NCI-H128 (cell line): Measurements from ENCODE around the gene FRMD1.

Source experiments
- DNase-seq: peaks from one replicate; lab custom pipeline; 2025; ENCODE audit not compliant: unreplicated experiment; lab: John Stamatoyannopoulos, UW

Gene FRMD1

DNA sequence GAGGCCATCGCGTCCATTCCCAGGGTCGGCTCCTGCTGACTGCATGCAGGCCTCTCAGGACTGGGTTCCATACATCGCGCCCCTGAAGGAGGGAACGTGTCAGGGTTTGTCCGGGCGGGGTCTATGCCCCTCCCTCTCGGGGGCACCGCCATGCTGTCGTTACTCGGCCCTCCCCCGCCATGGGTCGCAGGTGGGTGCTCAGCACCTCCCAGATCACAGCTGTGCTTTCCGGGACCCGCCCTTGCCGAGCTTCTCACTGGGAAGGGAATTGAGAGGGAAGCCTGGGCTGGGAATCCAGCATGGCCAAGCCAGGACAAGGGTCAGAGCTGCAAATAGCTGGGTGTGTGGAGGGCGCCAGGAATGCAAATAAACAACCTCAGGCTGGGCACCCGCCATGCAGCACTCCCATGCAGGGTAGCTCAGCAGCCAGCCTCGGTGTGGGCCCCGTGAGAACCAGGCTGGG is at the start of gene FRMD1:
FRMD1 (minus strand) TSS at position 270 of the 463 bp plus-strand sequence; CDS start at position 152, 118 bp downstream.
- no peak for DNase-seq

GRCh38 chr6:168128006-168128630 is 49.1 kb upstream of the FRMD1 start:
- no peak for DNase-seq

DNA sequence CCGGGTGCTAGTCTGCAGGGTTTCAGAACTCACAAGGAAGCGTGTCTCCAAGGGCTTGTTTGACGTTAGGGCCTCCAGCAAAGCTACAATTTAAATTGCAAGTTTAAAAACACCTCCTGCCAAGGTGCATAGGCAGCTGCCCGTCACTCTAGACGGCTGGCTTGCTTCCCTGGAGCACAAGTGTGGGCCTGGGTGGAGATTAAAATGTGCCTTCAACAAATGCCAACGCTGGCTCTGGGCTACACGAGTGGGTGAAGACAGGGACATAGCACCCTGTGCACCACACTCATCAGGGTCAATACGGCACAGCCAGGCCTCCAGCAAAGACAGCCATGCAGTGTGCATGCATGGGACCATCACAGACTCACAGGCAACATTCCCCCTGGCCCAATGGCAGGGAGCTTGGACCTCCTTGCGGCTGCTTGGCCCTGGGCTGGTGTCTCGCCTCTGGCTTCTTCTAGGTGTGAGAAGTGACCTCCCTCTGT is 48.4 kb upstream of the FRMD1 start:
- no peak for DNase-seq

DNA sequence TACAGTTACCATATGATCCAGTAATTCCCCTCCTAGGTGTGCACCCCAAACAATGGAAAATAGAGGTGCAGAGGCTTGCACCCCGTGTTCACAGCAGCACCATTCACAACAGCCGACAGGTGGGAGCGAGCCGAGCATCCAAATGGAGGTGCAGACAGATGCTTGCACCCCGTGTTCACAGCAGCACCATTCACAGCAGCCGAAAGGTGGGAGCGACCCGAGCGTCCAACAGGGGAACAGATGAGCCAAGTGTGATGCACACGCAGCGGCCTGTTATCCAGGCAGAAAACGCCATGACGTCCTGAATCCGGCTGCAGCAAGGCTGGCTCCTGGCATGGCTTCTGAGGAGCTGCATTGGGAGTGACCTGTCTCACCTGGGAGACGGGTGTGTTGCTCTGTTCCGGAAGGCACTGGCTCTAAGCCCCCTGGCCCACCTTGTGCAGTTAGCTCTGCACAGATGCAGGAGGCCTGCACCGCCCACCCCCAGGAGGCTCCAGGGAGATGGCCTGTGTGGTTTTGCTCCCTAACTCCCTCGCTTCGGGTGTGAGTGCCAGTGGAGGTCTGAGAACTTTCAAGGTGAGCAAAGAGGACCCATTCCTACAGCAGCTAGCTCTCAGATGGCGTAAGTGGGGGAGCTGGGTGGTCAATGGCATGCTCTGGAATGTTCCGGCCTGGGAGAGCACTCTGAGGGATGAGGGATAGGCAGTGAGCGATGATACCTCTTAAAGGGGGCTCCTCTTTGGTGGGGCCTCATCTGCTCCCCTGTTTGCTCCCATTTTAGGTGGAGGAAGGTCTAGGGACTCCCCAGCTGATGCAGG is 47.8 kb upstream of the FRMD1 start:
- DNase-seq: no peak

DNA sequence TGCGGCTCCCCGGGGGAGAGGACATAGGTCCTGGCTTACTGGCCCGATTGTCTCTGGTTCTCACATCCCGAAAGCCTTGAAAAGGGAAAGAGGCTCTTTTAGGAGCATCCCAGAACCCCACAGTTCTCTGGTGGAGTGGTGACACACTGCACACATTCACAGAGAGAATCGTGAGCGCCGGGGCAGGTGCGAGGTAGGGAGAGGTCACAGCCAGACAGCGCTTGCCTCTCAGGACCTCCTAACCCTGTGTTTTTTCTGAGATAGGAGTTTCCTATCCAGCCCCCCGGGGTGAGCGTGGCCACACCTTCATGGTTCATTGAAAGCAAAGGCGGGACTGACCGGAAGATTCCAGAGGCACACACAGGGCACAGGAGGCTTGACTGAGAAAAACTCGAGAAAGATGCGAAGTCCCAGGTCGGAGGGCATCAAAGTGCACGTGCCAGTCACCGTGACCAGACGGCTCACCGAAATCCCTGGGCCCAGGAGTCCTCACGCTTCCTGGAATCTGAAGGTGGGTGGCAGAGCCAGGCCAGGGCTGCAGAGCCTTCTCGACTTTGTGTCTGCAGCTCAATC is 46.5 kb upstream of the FRMD1 start:
- DNase-seq: no peak

DNA sequence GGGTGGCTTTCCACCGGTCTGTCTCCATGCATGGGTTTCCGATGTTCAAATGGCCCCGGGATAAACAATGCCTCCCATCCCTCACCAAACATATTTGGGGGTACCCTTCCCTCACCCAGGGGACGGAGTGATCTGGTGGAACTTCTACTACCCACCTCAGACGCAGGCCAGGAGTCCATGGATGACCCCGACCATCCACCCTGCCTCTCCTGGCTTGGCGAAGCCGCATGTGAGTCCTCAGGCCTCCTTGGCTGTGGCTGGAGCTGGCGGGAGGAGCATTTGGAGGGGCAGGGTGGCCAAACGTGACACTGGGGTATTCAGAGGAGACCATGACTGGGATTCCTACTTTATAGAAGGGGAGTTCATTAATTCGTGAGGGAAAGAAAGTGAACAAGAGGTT is 45.9 kb upstream of the FRMD1 start:
- no peak for DNase-seq

DNA sequence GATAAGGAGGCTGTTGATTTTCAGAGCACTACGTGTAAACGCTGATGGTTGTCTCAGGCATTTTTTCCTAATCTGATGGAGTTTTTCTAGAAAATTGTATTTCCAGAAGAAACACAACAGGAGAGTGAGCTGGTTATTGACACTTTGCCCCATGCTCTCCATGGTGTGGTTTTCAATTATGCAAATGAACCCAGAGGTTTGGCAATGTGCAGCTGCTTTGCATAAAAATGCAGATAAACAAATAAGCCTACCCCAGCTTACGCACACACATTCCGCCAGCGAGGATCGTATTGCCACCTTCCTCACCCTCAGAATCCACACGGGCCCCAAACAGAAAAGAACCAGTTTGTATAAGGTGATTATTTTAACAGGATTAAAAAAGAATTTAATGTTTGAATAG is 45.1 kb upstream of the FRMD1 start:
- no peak for DNase-seq

DNA sequence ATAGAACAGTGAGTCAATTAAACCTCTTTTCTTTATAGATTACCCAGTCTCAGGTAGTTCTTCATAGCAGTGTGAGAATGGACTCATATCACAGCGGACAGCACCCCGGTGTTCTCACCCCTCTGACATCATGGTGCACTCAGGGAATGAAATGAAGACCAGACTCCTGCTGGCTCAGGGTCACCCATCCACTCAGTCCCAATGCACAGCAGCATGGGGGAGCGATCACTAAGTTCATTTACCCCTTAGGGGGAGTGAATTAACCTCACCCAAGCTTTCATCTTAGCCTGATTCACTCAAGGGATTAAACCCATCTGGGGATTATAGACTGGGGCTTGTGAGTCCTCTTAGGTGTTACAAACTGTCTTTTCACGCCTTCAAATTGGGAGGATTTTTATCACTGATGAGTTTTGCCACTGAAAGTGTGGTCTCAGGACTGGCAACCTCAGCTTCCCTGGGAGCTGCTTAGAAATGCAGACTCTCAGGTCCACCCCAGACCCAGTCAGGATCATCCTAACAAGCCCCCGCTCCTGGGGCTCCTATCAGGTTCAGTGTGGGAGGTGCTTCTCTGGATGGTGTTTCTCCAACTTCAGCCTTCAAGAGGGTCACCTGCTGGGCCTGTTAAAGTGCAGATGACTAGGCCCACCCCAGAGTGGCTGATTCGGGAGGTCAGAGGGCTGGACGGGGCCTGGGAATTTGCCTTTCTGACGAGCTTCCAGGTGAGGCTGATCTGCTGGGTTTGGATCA is 44.3 kb upstream of the FRMD1 start:
- DNase-seq: no peak

DNA sequence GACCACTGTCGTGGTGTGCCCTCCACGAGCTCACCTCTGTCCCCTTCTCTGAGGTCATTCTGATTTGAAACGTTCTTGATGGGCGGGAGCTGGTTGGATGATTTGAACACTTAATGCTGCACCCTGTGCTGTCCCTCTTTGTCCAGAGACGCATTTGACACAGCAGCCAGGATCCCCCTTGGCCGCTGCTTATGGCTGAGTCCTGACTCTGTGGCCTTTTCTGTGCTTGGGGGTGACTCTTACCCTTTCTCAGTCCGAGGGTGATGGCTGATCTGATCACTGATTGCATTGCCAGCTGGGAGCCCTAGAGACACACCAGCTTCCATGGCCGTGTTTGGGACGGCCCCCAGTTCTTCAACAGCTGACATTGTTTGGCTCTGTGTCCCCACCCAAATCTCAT is 43.5 kb upstream of the FRMD1 start:
- DNase-seq: no peak

GRCh38 chr6:168122011-168122410 is 43.0 kb upstream of the FRMD1 start:
- no peak for DNase-seq

DNA sequence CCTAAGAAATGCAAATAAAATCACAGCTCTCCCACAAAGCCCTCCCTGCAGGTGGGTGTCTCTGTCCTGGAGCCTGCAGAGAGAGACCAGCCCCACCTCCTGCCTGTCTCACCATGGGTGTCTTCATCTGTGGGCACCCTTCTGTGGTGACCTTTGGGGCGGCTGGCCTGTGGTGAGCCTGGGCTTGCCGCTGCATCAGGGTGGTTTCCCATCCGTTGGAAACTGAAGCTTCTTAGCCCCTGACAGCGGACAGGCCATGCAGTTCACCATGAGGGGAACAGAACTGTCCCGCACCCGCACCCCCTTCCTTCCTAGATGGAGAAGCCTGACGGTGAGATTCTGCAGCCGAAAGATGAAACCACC is 42.3 kb upstream of the FRMD1 start:
- no peak for DNase-seq

DNA sequence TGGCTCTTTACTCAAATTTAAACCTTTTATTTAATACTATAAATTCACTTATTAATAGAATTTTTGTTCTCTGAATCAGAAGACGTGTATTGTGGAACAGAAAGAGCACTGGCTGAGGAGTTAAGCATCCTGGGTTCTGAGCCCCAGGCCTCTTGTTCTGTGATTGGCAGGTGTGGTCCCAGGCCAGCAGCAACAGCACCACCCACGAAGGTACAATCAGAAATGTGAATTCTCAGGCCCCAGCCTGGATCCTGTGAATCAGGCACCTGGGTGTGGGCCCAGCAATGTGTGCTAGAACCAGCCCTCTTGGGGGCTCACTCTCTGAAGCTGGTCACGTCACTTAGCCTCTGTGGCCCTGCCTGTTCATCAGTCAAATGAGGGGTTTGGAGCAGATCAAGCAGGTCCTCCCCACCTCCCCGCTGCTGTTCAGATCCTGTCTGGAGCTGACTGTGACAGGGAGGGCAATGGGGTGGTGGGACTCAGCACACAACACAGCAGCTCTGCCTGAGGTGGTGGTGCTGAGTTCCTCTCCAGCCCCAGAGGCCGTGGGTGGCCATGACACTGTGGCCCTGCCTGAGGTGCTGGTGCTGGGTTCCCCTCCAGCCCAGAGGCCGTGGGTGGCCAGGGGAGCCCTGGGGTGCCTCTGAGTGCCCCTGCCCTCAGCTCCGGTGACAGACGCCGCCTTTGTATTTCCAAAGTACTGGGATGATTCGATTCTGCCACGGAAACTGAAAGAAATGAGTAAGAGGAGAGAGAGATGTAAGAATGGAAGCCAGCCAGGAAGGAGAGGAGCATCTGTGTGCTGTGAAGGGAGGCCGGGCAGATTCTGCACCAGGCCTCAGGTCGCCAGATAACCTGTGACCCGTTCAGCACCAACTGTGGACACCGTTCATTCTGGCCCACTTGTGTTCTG is 41.6 kb upstream of the FRMD1 start:
- DNase-seq: no peak

DNA sequence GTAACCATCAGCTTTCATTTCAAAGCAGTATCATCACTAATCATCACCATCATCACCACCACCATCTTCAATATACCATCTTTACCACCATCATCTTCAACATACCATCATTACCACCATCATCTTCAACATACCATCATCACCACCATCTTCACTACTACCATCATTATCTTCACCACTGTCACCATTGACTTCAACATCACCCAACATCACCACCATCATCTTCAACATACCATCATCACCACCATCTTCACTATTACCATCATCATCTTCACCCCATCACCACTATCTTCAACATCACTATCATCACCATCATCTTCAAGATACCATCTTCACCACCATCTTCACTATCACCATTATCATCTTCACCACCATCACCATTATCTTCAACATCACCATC is 40.5 kb upstream of the FRMD1 start:
- no peak for DNase-seq

- no peak for DNase-seq
Measured at GRCh38 chr6:168118935-168119334, 39.9 kb upstream of the FRMD1 start.

GRCh38 chr6:168117942-168118341 is 38.9 kb upstream of the FRMD1 start:
- DNase-seq: no peak

DNA sequence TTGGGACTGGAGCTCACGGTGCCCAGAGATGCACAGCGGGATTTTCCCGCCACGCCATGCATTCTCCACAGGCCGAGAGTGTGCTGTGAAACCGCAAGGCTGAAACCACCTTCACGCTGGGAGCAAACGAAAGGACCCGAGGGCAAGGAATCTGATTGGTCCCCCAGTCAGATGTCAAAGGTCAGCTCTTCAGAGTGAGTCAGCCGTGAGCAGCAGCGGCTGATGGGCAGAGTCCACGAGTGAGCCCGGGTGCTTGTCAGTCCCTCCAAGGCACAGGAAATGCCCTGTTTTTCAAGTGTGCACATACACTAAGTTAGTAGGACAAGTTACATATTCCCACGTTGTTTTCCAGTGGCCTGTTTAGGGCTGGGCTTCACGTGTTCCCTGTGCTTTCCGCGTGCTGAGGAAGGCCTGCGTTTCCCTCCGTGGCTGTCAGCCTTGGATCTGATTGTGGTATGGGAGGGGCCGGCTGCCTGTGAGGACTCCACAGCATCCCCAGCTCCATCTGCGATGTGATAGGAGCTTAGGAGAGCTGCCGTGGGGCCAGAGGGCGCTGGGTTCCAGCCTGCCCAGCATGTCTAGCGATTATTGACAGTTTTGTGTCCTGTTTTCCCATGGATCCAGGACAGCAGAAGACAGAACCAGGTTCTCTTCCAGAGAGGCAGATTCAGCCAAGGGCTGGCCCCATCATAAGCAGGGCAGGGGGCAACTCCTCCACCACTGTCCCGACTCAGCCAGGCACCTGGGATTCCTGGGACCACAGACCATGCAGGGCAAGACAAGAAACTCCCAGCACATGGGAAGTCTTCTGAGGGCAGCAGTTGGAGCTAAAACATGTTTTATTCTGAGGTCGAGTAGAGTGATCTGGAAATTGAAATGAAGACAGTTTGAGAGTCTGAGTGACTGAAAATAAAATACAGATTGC is 38.2 kb upstream of the FRMD1 start:
- DNase-seq: no peak

- DNase-seq: no peak
Measured at GRCh38 chr6:168116438-168116974, 37.5 kb upstream of the FRMD1 start.

- DNase-seq: no peak
Measured at GRCh38 chr6:168115748-168116437, 36.9 kb upstream of the FRMD1 start.
